GM23338 (cell line): ENCODE measurements around the gene DMBX1.

Experiments
- CREB1 ChIP-seq: fragments of 250-450 bp; sonication (Bioruptor Pico); IDR thresholded peaks from 2 replicates; pipeline ENCODE4 v1.5.0; 2020; ENCODE audit warnings: low read depth, mild to moderate bottlenecking, moderate library complexity
- CTCF ChIP-seq, 2 experiments: fragments of 200-600 bp in 1 of 2; sonication (generic) in 1 of 2; conservative IDR thresholded peaks; 2 replicates each; pipeline versions ENCODE4 v1.5.1 to v1.6.1; 2016 to 2017; ENCODE audit warnings: antibody characterized with exemption in 2 of 2, low read depth in 2 of 2, mild to moderate bottlenecking in 2 of 2, moderate library complexity in 1 of 2
- EZH2 ChIP-seq: fragments of 200-600 bp; sonication (generic); IDR thresholded peaks from one replicate; pipeline ENCODE4 v1.8.0; 2017; ENCODE audit warnings: antibody characterized with exemption, mild to moderate bottlenecking, low read depth; ENCODE audit not compliant: unreplicated experiment
- EZH2phosphoT487 ChIP-seq: fragments of 200-600 bp; sonication (generic); IDR thresholded peaks from one replicate; pipeline ENCODE4 v1.8.1; 2018; ENCODE audit warnings: antibody characterized with exemption; ENCODE audit not compliant: unreplicated experiment
- POLR2AphosphoS5 ChIP-seq: IDR thresholded peaks from 2 replicates; pipeline ENCODE4 v1.6.1; 2016; ENCODE audit warnings: antibody characterized with exemption, low read depth
- REST ChIP-seq: IDR thresholded peaks from one replicate; pipeline ENCODE4 v1.6.1; 2018; ENCODE audit warnings: antibody characterized with exemption; ENCODE audit not compliant: unreplicated experiment
- STAT1 ChIP-seq: IDR thresholded peaks from one replicate; pipeline ENCODE4 v1.6.1; 2016; ENCODE audit warnings: antibody characterized with exemption; ENCODE audit not compliant: unreplicated experiment
- ZNF114 ChIP-seq: fragments of 250-450 bp; sonication (Bioruptor Pico); IDR thresholded peaks from 2 replicates; pipeline ENCODE4 v1.5.0; 2020; ENCODE audit warnings: mild to moderate bottlenecking, moderate library complexity

GRCh38 chr1:46525253-46525983 is 35.8 kb downstream of the DMBX1 start:
- TF ChIP-seq CTCF (conservative IDR thresholded peaks at IDR 0.05; ENCODE audit: low read depth in 2 of 2), result no peak
- TF ChIP-seq POLR2AphosphoS5, result no peak
- no peak for TF ChIP-seq REST
- TF ChIP-seq EZH2phosphoT487, result no peak
- TF ChIP-seq EZH2, result no peak
- TF ChIP-seq STAT1, result no peak
- no peak for TF ChIP-seq ZNF114 (CRISPR knock-in tag)
- no peak for TF ChIP-seq CREB1 (CRISPR knock-in tag)
